ENCODE results near the gene PVALEF.
"Not testable (repeated sequence)": the region's sequence is repeated elsewhere in the genome, so short reads cannot be mapped to it uniquely, and the experiment has no call there.

The PVALEF gene

DNA sequence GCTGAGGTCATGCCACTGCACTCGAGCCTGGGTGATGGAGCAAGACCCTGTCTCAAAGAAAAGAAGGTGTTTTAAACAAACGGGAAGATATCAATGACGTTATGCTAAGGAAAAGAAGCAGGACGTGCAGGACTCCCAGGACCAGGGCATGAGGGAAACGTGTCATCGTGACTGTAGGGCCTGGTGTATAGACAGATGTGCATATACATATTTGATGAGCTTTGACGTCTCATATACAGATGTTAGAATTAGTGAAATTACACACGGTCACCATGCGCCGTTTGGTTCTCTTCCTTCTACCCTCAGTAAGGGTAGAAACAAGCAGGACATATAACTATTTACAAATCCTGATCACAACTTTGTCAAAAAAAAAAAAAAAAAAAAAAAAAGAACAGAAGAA is 17.6 kb upstream of the PVALEF start:
- H3K4me1 Mint-ChIP-seq (ENCODE audit: low read depth), result no peaks in the 10 kb centered on the region
- no peaks in the 10 kb centered on the region for H3K9me3 Mint-ChIP-seq

GRCh38 chr17:81148571-81148970 is 16.7 kb upstream of the PVALEF start:
- Mint-ChIP-seq H3K27me3 (peaks cover 5% of the 10 kb centered on the region), H3K27ac (no peak overlapping the region), H3K4me3 (no peak overlapping the region), H3K4me1 (ENCODE audit: low read depth) (no peaks in the 10 kb centered on the region), H3K9me3 (no peaks in the 10 kb centered on the region), H3K36me3 (ENCODE audit: low read depth) (no peaks in the 10 kb centered on the region)
- DNase-seq, result no peak

More for the DNA sequence above, 17.6 kb upstream of the PVALEF start:
- no peak for DNase-seq
- Mint-ChIP-seq H3K36me3 (ENCODE audit: low read depth) (no peaks in the 10 kb centered on the region), H3K27me3 (peaks cover 6% of the 10 kb centered on the region), H3K27ac (no peak overlapping the region), H3K4me3 (no peak overlapping the region)

DNA sequence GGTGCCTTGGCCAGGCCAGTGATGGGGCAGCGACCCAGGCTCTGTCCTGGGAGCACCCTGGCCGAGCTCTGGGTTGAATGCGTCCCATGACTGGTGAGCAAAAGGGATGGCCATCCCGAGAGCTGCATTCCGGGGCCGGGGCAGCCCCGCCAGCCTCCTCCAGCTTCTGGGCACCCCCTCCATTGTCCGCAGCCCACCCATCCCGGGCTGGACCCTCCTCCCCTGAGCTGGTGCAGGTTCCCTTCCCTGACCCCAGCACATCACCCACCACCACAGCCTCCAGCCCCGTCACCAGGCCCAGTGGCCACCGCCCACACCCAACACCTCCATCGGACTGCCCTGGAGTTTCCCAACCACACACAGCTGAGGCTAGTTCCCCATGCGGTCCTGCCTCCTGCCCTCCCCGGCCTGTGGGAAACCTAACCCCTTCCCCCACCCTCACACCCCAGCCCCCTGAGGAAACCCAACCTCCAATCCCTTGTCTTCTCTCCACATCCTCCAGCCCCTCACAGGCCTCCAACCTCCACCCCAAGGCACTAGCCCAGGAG is 16.2 kb upstream of the PVALEF start:
- no peaks in the 10 kb centered on the region for H3K36me3 Mint-ChIP-seq (ENCODE audit: low read depth)
- H3K4me3 Mint-ChIP-seq, result no peak overlapping the region
- no peak for DNase-seq
- no peaks in the 10 kb centered on the region for H3K9me3 Mint-ChIP-seq
- H3K27ac Mint-ChIP-seq, result no peak overlapping the region
- no peaks in the 10 kb centered on the region for H3K4me1 Mint-ChIP-seq (ENCODE audit: low read depth)
- peaks cover 5% of the 10 kb centered on the region for H3K27me3 Mint-ChIP-seq

- Mint-ChIP-seq H3K27me3 (peaks cover 5% of the 10 kb centered on the region), H3K9me3 (no peaks in the 10 kb centered on the region), H3K4me3 (no peak overlapping the region), H3K27ac (no peak overlapping the region), H3K4me1 (ENCODE audit: low read depth) (no peaks in the 10 kb centered on the region), H3K36me3 (ENCODE audit: low read depth) (no peaks in the 10 kb centered on the region)
- no peak for DNase-seq
Measured at GRCh38 chr17:81150377-81151077, 14.8 kb upstream of the PVALEF start.

GRCh38 chr17:81151278-81151677 is 14.0 kb upstream of the PVALEF start:
- H3K4me1 Mint-ChIP-seq (ENCODE audit: low read depth), result no peaks in the 10 kb centered on the region
- peaks cover 5% of the 10 kb centered on the region for H3K27me3 Mint-ChIP-seq
- H3K36me3 Mint-ChIP-seq (ENCODE audit: low read depth), result no peaks in the 10 kb centered on the region
- no peak overlapping the region for H3K27ac Mint-ChIP-seq
- H3K4me3 Mint-ChIP-seq, result no peak overlapping the region
- no peak for DNase-seq
- no peaks in the 10 kb centered on the region for H3K9me3 Mint-ChIP-seq

DNA sequence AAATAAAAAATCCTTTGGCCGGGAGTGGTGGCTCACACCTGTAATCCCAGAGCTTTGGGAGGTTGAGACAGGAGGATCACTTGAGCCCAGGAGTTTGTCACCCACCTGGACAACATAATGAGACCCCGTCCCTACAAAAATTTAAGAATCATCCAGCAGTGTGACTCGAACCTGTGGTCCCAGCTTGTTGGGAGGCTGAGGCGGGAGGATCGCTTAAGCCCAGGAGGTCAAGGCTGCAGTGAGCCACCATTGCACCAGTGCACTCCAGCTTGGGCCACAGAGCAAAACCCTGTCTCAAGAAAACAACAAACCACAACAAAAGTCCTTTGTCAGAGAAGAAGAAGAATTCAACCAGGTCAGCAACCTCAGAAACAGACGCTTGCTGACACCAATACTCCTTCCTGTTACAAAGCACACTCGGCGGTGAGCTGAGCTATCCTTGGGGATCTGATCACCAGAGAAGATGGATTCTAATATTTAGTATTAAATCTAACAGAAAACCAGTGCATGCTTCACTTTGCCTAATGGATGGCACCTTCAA is 12.9 kb upstream of the PVALEF start:
- Mint-ChIP-seq H3K4me3 (no peak overlapping the region), H3K36me3 (ENCODE audit: low read depth) (no peaks in the 10 kb centered on the region), H3K4me1 (ENCODE audit: low read depth) (no peaks in the 10 kb centered on the region), H3K9me3 (no peaks in the 10 kb centered on the region), H3K27ac (no peak overlapping the region), H3K27me3 (peaks cover 5% of the 10 kb centered on the region)
- DNase-seq, result no peak

DNA sequence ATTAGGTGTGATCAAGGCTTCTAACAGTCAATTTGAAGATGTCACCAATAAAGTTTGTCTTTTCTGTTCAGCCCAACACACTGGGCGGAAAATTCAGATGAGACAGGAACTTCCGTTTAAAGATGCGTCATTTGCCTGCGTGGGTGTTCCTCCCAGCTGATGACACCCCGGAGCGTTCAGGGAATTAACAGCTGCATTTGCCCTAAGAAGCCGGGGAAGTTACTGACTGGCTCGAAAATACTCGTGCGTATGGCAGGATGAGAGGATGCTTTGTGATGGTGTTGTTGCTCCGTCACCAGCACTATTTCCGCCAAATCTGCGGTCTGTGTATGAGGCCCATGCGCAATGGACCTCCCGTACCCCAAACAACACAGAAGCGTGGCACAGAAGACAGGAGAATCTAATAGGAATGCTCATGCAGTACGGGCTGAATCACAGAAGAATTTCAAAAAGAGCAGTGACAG is 11.9 kb upstream of the PVALEF start:
- Mint-ChIP-seq H3K27ac (no peak overlapping the region), H3K4me1 (ENCODE audit: low read depth) (no peaks in the 10 kb centered on the region), H3K36me3 (ENCODE audit: low read depth) (no peaks in the 10 kb centered on the region), H3K27me3 (peaks cover 5% of the 10 kb centered on the region), H3K4me3 (no peak overlapping the region), H3K9me3 (no peaks in the 10 kb centered on the region)
- DNase-seq, result no peak

GRCh38 chr17:81154016-81154415 is 11.3 kb upstream of the PVALEF start:
- H3K4me1 Mint-ChIP-seq (ENCODE audit: low read depth); H3K36me3 Mint-ChIP-seq (ENCODE audit: low read depth): not testable (repeated sequence)

GRCh38 chr17:81154961-81155360 is 10.3 kb upstream of the PVALEF start:
- H3K9me3 Mint-ChIP-seq, result no peaks in the 10 kb centered on the region
- no peaks in the 10 kb centered on the region for H3K4me1 Mint-ChIP-seq (ENCODE audit: low read depth)
- H3K4me3 Mint-ChIP-seq, result no peak overlapping the region
- peaks cover 5% of the 10 kb centered on the region for H3K27me3 Mint-ChIP-seq
- H3K27ac Mint-ChIP-seq, result no peak overlapping the region
- DNase-seq, result no peak
- H3K36me3 Mint-ChIP-seq (ENCODE audit: low read depth), result no peaks in the 10 kb centered on the region

More at GRCh38 chr17:81154016-81154415, 11.3 kb upstream of the PVALEF start:
- not testable (repeated sequence) for H3K9me3 Mint-ChIP-seq, H3K4me3 Mint-ChIP-seq, H3K27me3 Mint-ChIP-seq, DNase-seq, H3K27ac Mint-ChIP-seq

- H3K27me3 Mint-ChIP-seq, result peaks cover 18% of the 10 kb centered on the region
- H3K4me3 Mint-ChIP-seq, result no peak overlapping the region
- H3K36me3 Mint-ChIP-seq (ENCODE audit: low read depth), result no peaks in the 10 kb centered on the region
- H3K27ac Mint-ChIP-seq, result no peak overlapping the region
- no peak for DNase-seq
- H3K9me3 Mint-ChIP-seq, result no peaks in the 10 kb centered on the region
- H3K4me1 Mint-ChIP-seq (ENCODE audit: low read depth), result peaks cover 2% of the 10 kb centered on the region
Measured at GRCh38 chr17:81156866-81157805, 8.2 kb upstream of the PVALEF start.

GRCh38 chr17:81157848-81158687 is 7.2 kb upstream of the PVALEF start:
- H3K9me3 Mint-ChIP-seq, result no peaks in the 10 kb centered on the region
- no peaks in the 10 kb centered on the region for H3K36me3 Mint-ChIP-seq (ENCODE audit: low read depth)
- no peak overlapping the region for H3K4me3 Mint-ChIP-seq
- DNase-seq, result no peak
- H3K4me1 Mint-ChIP-seq (ENCODE audit: low read depth), result peaks cover 2% of the 10 kb centered on the region
- peaks cover 18% of the 10 kb centered on the region for H3K27me3 Mint-ChIP-seq
- H3K27ac Mint-ChIP-seq, result no peak overlapping the region

- no peak overlapping the region for H3K27ac Mint-ChIP-seq
- DNase-seq, result no peak
- peaks cover 2% of the 10 kb centered on the region for H3K4me1 Mint-ChIP-seq (ENCODE audit: low read depth)
- H3K36me3 Mint-ChIP-seq (ENCODE audit: low read depth), result no peaks in the 10 kb centered on the region
- H3K27me3 Mint-ChIP-seq, result peaks cover 18% of the 10 kb centered on the region
- no peaks in the 10 kb centered on the region for H3K9me3 Mint-ChIP-seq
- no peak overlapping the region for H3K4me3 Mint-ChIP-seq
Measured at GRCh38 chr17:81158688-81159590, 6.4 kb upstream of the PVALEF start.

GRCh38 chr17:81159611-81160265 is 5.6 kb upstream of the PVALEF start:
- H3K27ac Mint-ChIP-seq, result no peak overlapping the region
- H3K4me1 Mint-ChIP-seq (ENCODE audit: low read depth), result peaks cover 2% of the 10 kb centered on the region
- no peaks in the 10 kb centered on the region for H3K36me3 Mint-ChIP-seq (ENCODE audit: low read depth)
- peaks cover 25% of the 10 kb centered on the region for H3K27me3 Mint-ChIP-seq
- DNase-seq, result no peak
- H3K4me3 Mint-ChIP-seq, result no peak overlapping the region
- no peaks in the 10 kb centered on the region for H3K9me3 Mint-ChIP-seq

Measured in activated T-cell treated with anti-CD3 and anti-CD28 coated beads, Interleukin-2, amount 50 U/mL, for 24 hours (primary cell).